Fibroblast of lung (primary cell): Measurements from ENCODE around the gene SAG.

Experiments used
- CTCF ChIP-seq, 2 donors: IDR thresholded peaks in 1 of 2; conservative IDR thresholded peaks in 1 of 2; 1 replicate in 1 of 2; 2 replicates in 1 of 2; pipeline ENCODE4 v1.5.1; 2011 to 2012; ENCODE audit warnings: low read length in 2 of 2, control low read depth in 1 of 2, inconsistent platforms in 1 of 2, low read depth in 1 of 2, mild to moderate bottlenecking in 1 of 2
- EZH2 ChIP-seq: IDR thresholded peaks from 2 replicates; pipeline ENCODE4 v1.5.1; 2012; ENCODE audit warnings: low read length, control low read depth, mild to moderate bottlenecking; ENCODE audit errors: missing control alignments

GRCh38 chr2:233379441-233379840, 71.8 kb downstream of the SAG start:
- TF ChIP-seq CTCF (conservative IDR thresholded peaks at IDR 0.05 in 1 of 2, IDR thresholded peaks at IDR 0.05 in 1 of 2; ENCODE audit: low read depth in 1 of 2, low read length in 2 of 2) (no peak), EZH2 (no peak)
